NCI-H2227 treated with DMSO at 0.1 percent for 48 hours (cell line): ENCODE data around the gene RPP25L.
A peak's percentile ranks its signal among the peaks of the same experiment; 100 is the strongest.

ENCODE experiments used
- DNase-seq: peaks from one replicate; lab custom pipeline; 2025; lab: John Stamatoyannopoulos, UW

The RPP25L gene

DNA sequence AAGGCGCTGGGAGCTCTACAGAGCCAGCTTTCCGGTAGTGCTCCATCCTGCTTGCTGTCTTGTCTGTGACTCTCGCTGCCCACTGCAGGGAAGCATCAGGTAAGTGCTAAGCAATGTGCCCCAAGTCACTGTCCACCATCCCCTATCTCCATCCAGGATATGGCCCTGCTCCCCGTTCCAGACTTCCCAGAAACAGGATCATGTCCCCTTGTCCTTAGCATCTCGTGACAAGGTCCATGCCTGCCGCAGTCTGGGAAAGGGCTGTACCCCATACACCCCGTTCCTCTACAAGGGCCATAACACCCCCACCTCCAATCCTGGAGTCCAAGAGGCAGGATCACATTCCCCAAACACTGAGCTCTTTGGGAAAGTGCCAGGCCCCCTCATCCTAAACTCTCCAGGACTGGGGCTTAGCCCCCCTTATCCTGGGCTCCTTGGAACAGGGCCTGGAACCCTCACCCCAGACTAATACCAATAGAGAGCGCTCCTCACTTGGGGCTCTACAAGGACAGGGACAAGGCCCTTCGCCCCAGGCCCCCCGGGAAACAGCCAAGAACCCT is 566 bp downstream of the RPP25L start:
- DNase-seq = no peak

GRCh38 chr9:34610434-34611206 is 1.3 kb downstream of the RPP25L start:
- no peak for DNase-seq

DNA sequence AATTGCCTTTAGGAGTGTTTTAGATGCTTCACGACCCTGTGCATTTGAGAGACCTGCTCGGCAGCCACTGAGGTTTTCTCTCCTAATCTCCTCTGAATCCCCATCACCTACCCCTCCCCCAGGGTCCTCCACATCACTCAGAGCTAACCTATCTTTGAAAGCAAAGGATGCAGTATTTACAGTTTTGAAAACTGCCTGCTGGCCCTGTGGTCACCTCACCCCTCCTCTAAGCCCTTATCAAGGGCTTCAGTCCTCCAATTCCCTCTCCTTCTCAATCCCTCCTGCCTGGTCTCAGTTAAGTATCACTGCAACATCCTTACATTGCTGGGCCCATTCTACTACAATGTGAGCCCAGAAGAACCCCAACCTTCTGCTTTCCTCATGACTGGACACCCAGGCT is 4.6 kb downstream of the RPP25L start:
- peak; percentile 8 for DNase-seq

DNA sequence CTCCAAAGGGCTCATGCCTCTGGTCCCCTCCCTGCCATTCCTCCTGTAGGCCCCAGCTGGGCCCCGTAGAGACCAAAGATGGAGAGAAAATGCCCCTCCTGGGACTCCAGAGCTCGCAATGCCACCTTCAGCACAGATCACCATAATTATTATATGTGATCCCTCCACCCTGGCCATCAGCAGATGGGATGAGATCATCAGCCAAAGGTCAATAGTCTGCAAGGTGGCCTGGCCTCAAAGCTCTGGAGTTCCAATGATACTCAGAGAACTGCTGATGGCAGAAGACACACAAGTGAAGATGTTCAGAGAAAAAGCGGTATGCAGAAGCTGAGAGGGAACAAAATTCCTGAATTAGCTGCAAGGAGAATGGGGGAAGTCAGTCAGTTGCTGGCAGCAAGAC is 5.0 kb downstream of the RPP25L start:
- no peak for DNase-seq

DNA sequence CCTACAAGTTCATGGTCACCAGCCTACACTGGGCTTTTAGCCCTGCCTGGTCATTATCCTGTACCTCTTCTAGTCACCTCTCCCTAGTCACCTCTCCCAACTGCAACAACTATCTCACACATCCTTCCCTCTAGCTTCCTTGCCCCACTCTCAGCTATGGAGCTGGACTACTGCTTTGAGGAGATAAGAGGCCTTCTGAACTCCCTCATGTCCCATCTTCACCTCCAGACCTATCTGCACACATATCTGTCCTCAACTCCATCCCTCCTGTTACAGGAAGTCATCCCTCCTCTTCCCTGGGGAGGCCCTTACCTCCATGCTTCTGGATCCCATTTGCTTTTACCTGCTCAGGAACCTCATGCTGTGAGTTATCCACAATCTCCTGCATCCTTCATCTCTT is 5.7 kb downstream of the RPP25L start:
- no peak for DNase-seq

- DNase-seq = peak; percentile 74
Measured at GRCh38 chr9:34603610-34604231, 8.2 kb downstream of the RPP25L start.

DNA sequence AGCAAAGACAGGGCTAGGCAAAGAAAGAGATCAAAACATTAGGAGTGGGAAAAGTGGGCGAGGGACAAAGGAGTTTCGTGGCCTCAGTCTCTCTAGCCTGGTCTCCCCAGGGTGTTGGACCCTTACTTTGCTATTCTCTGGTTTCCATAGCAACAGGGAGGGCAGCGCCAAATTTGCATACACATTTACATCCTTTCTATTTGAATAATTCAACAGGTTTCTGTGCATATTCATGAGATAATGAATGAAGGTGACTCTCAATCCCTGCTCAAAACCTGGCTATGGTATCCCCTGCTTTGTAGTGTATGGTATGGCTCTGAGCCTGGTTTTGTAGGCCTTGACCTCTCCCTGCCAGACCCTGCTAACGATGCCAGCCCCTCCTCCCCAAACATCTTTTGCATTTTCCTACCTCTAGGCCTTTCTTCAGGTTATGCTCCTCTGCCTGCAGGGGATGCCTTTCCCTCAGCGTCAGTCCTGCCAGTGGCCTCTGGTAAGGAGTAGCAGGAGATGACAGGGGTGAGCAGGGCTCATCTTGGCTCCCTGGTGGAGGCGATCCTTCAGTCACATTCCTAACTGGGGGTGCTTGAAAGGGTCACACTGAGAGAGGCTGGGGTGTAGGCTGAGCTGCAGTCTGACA is 9.8 kb downstream of the RPP25L start:
- no peak for DNase-seq

DNA sequence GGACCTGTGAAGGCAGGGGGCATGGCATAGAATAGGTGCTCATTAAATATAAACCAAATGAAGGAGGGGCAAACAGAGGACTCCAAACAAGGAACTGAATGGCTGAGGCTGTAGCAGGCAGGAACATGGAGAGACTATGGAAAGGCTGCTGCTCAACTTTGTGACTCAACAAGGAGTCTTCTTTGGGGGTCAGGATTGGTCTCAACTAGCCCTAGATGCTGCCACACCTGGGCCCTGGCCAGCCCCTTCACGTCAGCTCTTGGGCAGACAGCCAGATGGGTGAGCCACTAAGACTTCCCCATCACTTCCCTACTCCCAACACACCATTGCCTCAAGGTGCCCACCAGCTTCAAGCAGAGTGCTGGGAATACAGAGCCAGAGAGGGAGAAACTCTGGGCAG is 11.0 kb downstream of the RPP25L start:
- DNase-seq = no peak

DNA sequence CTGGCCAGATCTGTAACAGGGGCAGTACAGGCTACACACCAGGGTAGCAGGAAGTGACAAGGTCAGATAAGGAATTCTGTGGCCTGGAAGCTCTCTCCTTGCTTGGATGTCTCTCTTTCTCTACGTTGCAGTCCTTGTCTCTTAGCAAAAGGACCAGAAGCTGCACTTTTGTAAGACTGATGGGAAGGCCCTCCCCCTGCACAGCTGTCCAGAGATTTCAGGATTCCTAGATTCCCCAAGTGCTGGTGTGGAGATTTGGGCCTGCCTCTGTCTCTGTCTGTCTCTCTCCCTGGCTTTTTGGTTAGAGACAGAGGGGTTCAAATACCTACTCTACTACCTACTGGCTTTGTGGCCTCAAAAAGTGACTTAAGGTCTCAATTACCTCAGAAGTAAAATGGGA is 12.4 kb downstream of the RPP25L start:
- DNase-seq = no peak

GRCh38 chr9:34594177-34594576 is 17.7 kb downstream of the RPP25L start:
- DNase-seq = no peak

- no peak for DNase-seq
Measured at GRCh38 chr9:34592895-34593601, 18.8 kb downstream of the RPP25L start.

- DNase-seq = no peak
Measured at GRCh38 chr9:34591917-34592866, 19.7 kb downstream of the RPP25L start.

DNA sequence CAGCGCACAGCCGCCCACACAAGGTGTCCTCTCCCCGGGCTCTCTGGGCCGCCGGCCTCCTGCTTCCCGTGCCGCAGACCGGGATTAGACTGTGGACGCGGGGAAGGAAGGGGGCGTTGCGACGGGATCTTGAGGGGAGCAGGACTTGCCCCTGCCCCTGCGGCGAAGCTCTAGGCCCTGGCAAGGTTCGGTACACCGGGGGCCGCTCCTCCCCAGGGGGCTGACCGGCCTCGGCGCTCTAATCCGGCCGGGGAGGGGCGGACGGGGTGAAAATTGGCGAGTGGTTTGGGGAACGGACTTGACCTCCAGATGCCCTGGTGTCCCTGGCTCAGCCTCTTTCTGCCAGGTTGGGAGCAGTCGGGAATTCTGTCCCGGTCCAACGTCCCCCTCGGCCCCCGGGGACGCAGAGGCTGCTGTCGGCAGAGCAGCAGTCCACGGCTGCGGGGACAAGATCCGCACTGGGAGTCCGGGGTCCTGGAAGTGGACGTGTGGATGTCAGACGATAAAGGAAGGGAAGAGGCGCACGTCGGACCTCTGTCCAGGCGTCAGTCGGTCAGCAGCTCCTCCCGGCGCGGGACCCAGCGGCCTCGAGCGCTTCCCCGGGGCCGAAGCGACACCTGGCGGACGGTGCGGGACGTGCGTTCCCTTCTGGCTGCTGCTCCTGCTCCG is 20.5 kb downstream of the RPP25L start:
- DNase-seq = peak; percentile 39

- no peak for DNase-seq
Measured at GRCh38 chr9:34590381-34591247, 21.3 kb downstream of the RPP25L start.

DNA sequence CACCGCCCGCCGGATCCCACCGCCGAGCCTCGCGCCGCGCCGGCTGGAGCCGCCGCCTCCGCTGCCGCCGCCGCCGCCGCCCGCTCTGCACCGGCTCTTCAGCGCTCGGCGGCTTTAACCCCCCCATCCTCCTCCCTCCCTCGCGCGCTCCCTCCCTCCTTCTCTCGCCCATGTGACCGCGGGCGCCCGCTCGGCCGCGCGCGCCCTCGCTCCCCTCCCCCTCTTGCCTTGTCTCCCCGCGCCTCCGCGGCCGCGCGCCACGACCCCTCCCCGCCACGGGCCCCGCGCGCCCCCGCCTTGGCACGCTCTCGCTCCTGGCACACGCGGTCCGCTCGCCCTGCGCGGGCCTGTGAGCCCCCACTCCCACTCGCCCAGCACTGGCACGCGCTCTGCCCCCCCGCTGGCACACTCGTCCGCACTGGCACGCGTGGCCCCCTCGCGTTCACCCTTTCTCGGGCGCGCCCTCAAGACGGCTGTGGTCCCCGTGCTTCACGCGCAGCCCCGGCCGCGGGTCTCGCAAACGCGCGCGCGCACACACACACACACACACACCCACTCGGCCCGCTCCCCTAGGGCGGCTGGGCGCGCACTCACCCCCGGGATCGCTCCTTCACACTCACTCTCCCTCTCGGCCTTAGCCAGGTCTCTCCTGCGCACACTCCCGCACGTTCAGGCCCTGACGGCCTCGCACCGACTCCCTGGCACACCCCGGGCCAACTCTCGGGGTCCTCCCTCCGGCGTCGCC is 22.1 kb downstream of the RPP25L start, which contains the start of gene CNTFR:
CNTFR (minus strand) TSS at position 89 of the 745 bp plus-strand sequence. CDS start 20,743 bp downstream, outside the sequence.
- DNase-seq = peak; percentile 52

GRCh38 chr9:34588671-34589635 is 22.9 kb downstream of the RPP25L start:
- DNase-seq = peak; percentile 43

DNA sequence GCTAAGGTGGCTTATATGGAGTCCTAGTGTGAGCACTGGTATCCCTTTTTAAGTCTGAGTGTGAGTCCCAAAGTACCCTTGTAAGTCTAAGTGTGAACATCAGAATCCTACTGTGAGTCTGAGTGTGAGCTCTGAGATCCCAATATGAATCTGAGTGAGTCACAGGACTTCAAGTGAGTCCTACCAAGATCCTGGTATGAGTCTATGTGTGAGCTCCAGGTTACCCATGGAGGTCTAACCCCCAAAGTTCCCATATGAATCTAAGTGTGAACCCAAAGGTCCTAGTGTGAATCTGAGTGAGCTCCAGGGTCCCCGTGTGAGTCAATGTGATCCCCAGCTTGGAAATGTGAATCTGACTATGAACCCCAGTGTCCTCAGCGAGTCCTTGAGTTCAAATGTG is 24.6 kb downstream of the RPP25L start:
- no peak for DNase-seq
